ENCODE data around the gene RTKN2. TPM values are rescaled to one million over a fixed set of nuclear protein-coding genes. Genes with fewer than 3 reads are reported as not detected.

The RTKN2 gene
- total and polyA plus RNA-seq, 10 of the 15 experiments (the other 5 are each of a cell fraction or from before 2014, with no cell fraction given): 0.10 TPM; not detected in 9

DNA sequence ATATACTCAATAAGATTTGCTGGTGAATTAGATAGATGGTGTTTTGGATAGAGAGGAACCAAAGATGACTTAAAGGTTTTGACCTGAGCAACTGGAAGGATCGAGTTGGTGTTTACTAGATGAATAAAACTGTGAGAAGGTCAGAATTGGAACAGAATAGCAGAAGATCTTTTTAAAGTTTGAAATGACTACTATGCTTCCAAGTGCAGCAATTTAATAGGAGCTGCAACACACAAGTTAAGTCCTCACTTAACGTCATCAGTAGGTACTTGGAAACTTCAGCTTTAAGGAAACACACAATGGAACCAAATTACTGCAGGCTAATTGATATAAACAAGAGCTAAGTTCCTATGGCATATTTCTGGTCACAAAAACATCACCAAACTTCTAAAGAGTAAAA is 86.5 kb downstream of the RTKN2 start (continued):
- TF ChIP-seq, protein P1, sequence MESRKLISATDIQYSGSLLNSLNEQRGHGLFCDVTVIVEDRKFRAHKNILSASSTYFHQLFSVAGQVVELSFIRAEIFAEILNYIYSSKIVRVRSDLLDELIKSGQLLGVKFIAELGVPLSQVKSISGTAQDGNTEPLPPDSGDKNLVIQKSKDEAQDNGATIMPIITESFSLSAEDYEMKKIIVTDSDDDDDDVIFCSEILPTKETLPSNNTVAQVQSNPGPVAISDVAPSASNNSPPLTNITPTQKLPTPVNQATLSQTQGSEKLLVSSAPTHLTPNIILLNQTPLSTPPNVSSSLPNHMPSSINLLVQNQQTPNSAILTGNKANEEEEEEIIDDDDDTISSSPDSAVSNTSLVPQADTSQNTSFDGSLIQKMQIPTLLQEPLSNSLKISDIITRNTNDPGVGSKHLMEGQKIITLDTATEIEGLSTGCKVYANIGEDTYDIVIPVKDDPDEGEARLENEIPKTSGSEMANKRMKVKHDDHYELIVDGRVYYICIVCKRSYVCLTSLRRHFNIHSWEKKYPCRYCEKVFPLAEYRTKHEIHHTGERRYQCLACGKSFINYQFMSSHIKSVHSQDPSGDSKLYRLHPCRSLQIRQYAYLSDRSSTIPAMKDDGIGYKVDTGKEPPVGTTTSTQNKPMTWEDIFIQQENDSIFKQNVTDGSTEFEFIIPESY (IDR thresholded peaks at IDR 0.05): no peak
- no peak for TF ChIP-seq RBBP5 (conservative IDR thresholded peaks at IDR 0.05)
- no peak for TF ChIP-seq BACH1 (IDR thresholded peaks at IDR 0.05; ENCODE audit: borderline replicate concordance)

DNA sequence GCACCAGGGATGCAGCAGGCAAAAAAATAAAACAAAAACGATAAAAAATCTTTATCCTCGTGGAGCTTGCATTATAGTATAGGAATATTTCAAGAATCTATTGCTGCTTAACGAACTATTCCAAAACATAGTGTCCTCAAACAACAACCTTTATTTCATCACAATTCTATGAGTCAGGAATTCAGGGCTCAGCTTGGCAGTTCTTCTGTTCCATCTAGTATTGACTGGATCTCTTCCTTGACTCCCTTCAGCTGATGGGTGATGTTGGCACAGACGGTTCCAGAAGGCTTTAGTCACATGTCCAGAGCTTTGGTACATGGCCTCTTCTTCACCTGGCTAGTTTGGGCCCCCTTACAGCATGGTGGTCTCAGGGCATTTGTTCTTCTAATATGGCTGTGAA is 88.0 kb downstream of the RTKN2 start:
- no peak overlapping the region for H3K27ac ChIP-seq (ENCODE audit: control insufficient read depth, insufficient read depth)
- DNase-seq (ENCODE audit: low read depth, low spot score): no peak
- TF ChIP-seq KLF5 (IDR thresholded peaks at IDR 0.05; ENCODE audit: partially characterized antibody) (no peak), WRNIP1 (IDR thresholded peaks at IDR 0.05; ENCODE audit: borderline replicate concordance, low read depth, low read length) (no peak), TBL1XR1 (IDR thresholded peaks at IDR 0.05; ENCODE audit: low read depth, low read length) (no peak), JUNB (IDR thresholded peaks at IDR 0.05) (no peak), STAT3 (IDR thresholded peaks at IDR 0.05; ENCODE audit: low read depth, low read length) (no peak), MTA2 (IDR thresholded peaks at IDR 0.05; ENCODE audit: low read depth) (no peak), EED (IDR thresholded peaks at IDR 0.05; ENCODE audit: low read depth) (no peak), RCOR1 (conservative IDR thresholded peaks at IDR 0.05; ENCODE audit: low read depth, low read length) (no peak), KDM1A (IDR thresholded peaks at IDR 0.05; ENCODE audit: borderline replicate concordance) (no peak), RFX5 (IDR thresholded peaks at IDR 0.05; ENCODE audit: low read depth, low read length) (no peak), EZH2 (IDR thresholded peaks at IDR 0.05; ENCODE audit: borderline replicate concordance, control insufficient read depth, low read depth, low read length) (no peak), NR2C2 (IDR thresholded peaks at IDR 0.05; ENCODE audit: borderline replicate concordance, control insufficient read depth, insufficient read length, low read depth) (no peak), NR2C1 (IDR thresholded peaks at IDR 0.05) (no peak), LARP7 (IDR thresholded peaks at IDR 0.05) (no peak)
- TF ChIP-seq, protein P2, sequence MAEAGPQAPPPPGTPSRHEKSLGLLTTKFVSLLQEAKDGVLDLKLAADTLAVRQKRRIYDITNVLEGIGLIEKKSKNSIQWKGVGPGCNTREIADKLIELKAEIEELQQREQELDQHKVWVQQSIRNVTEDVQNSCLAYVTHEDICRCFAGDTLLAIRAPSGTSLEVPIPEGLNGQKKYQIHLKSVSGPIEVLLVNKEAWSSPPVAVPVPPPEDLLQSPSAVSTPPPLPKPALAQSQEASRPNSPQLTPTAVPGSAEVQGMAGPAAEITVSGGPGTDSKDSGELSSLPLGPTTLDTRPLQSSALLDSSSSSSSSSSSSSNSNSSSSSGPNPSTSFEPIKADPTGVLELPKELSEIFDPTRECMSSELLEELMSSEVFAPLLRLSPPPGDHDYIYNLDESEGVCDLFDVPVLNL (IDR thresholded peaks at IDR 0.05; ENCODE audit: low read depth, low read length): no peak
- TF ChIP-seq, protein P3, sequence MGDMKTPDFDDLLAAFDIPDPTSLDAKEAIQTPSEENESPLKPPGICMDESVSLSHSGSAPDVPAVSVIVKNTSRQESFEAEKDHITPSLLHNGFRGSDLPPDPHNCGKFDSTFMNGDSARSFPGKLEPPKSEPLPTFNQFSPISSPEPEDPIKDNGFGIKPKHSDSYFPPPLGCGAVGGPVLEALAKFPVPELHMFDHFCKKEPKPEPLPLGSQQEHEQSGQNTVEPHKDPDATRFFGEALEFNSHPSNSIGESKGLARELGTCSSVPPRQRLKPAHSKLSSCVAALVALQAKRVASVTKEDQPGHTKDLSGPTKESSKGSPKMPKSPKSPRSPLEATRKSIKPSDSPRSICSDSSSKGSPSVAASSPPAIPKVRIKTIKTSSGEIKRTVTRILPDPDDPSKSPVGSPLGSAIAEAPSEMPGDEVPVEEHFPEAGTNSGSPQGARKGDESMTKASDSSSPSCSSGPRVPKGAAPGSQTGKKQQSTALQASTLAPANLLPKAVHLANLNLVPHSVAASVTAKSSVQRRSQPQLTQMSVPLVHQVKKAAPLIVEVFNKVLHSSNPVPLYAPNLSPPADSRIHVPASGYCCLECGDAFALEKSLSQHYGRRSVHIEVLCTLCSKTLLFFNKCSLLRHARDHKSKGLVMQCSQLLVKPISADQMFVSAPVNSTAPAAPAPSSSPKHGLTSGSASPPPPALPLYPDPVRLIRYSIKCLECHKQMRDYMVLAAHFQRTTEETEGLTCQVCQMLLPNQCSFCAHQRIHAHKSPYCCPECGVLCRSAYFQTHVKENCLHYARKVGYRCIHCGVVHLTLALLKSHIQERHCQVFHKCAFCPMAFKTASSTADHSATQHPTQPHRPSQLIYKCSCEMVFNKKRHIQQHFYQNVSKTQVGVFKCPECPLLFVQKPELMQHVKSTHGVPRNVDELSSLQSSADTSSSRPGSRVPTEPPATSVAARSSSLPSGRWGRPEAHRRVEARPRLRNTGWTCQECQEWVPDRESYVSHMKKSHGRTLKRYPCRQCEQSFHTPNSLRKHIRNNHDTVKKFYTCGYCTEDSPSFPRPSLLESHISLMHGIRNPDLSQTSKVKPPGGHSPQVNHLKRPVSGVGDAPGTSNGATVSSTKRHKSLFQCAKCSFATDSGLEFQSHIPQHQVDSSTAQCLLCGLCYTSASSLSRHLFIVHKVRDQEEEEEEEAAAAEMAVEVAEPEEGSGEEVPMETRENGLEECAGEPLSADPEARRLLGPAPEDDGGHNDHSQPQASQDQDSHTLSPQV (IDR thresholded peaks at IDR 0.05): no peak

More for the DNA sequence above, 88.0 kb downstream of the RTKN2 start:
- intact Hi-C loops (cut with micrococcal nuclease; ENCODE audit: unreplicated experiment): loop anchor here (5.0 kb wide), 1 partner anchor 62 kb away; no protein-coding TSS in a partner anchor
- no peak overlapping the region for H3K4me2 ChIP-seq (ENCODE audit: control insufficient read depth, insufficient read depth)
- H3K27me3 ChIP-seq (replicated peaks in 1 of 2; ENCODE audit: control insufficient read depth in 2 of 2, insufficient read depth in 2 of 2, low read length in 1 of 2): no peaks in the 10 kb centered on the region
- no peaks in the 10 kb centered on the region for H4K20me1 ChIP-seq (ENCODE audit: control insufficient read depth, insufficient read depth)
- H3K36me3 ChIP-seq (ENCODE audit: control insufficient read depth in 2 of 2, insufficient read depth in 2 of 2, low read length in 1 of 2): no peaks in the 10 kb centered on the region
- no peak for FAIRE-seq
- CTCF ChIA-PET: no interaction called here
- POLR2A ChIA-PET: interaction anchor here (0.7 kb wide), 1 partner anchor 55 kb away, joined by 3 read pairs; no protein-coding TSS in a partner anchor
- peaks cover 3% of the 10 kb centered on the region; the same call in 1 of the 2 replicates for H3K4me1 ChIP-seq (ENCODE audit: control insufficient read depth, insufficient read depth, low read length)
- H3K4me3 ChIP-seq: no peak overlapping the region
- H3K79me2 ChIP-seq (ENCODE audit: control insufficient read depth, insufficient read depth, low read length): no peaks in the 10 kb centered on the region
- no peaks in the 10 kb centered on the region for H3K9me3 ChIP-seq (replicated peaks; ENCODE audit: control insufficient read depth, insufficient read depth, low read length)
- BruUV-seq (replicated peaks): no TSS peak
- in situ Hi-C loops (cut with MboI): no loop called here
- ATAC-seq: no peak
- SMC1A ChIA-PET (ENCODE audit: uncharacterized antibody, unreplicated experiment): no interaction called here
- no peak overlapping the region for H2AFZ ChIP-seq (ENCODE audit: control insufficient read depth, low read depth, low read length)
- WGBS (ENCODE audit: insufficient coverage, insufficient replicate concordance, low lambda C conversion rate, missing lambda C conversion rate): 76% methylated on average over 4 of the region's 4 CpGs
- no peak overlapping the region for H3K9ac ChIP-seq (ENCODE audit: control insufficient read depth, insufficient read depth, low read length)
- RAD21 ChIA-PET (ENCODE audit: unreplicated experiment): no interaction called here
